Mucosa of stomach (tissue), 1 donor: ENCODE measurements around the gene ARHGEF4.

Source experiments
- H3K27me3 ChIP-seq: one replicate; pipeline ENCODE4 v1.7.0; 2013; ENCODE audit warnings: mild to moderate bottlenecking, low read length; ENCODE audit not compliant: control insufficient read depth, insufficient read depth
- H3K36me3 ChIP-seq: one replicate; pipeline ENCODE4 v1.7.0; 2013; ENCODE audit warnings: low read length; ENCODE audit not compliant: control insufficient read depth, insufficient read depth
- H3K4me1 ChIP-seq: one replicate; pipeline ENCODE4 v1.7.0; 2013; ENCODE audit warnings: mild to moderate bottlenecking, low read length; ENCODE audit not compliant: control insufficient read depth, insufficient read depth
- H3K4me3 ChIP-seq: one replicate; pipeline ENCODE4 v1.7.0; 2013; ENCODE audit warnings: low read length
- H3K9ac ChIP-seq: one replicate; pipeline ENCODE4 v1.7.0; 2013; ENCODE audit warnings: mild to moderate bottlenecking, low read length, moderate library complexity
- H3K9me3 ChIP-seq: one replicate; pipeline ENCODE4 v1.7.0; 2013; ENCODE audit warnings: mild to moderate bottlenecking, low read length, moderate library complexity; ENCODE audit not compliant: control insufficient read depth
- donor health status: Pancreatic carcinoma.

The ARHGEF4 gene

GRCh38 chr2:130911996-130912395, 75.3 kb downstream of the ARHGEF4 start:
- H3K9me3 ChIP-seq, result no peaks in the 10 kb centered on the region
- no peak overlapping the region for H3K4me3 ChIP-seq
- H3K27me3 ChIP-seq, result peaks cover 4% of the 10 kb centered on the region
- H3K9ac ChIP-seq, result no peak overlapping the region
- no peaks in the 10 kb centered on the region for H3K36me3 ChIP-seq
- no peaks in the 10 kb centered on the region for H3K4me1 ChIP-seq

GRCh38 chr2:130912471-130912870, 75.8 kb downstream of the ARHGEF4 start:
- no peak overlapping the region for H3K4me3 ChIP-seq
- H3K27me3 ChIP-seq, result peaks cover 4% of the 10 kb centered on the region
- no peaks in the 10 kb centered on the region for H3K4me1 ChIP-seq
- no peaks in the 10 kb centered on the region for H3K36me3 ChIP-seq
- no peaks in the 10 kb centered on the region for H3K9me3 ChIP-seq
- no peak overlapping the region for H3K9ac ChIP-seq

GRCh38 chr2:130913891-130914290, 77.2 kb downstream of the ARHGEF4 start:
- H3K4me1 ChIP-seq, result no peaks in the 10 kb centered on the region

GRCh38 chr2:130915149-130915548, 78.4 kb downstream of the ARHGEF4 start:
- no peak overlapping the region for H3K9ac ChIP-seq
- H3K36me3 ChIP-seq, result no peaks in the 10 kb centered on the region
- no peaks in the 10 kb centered on the region for H3K4me1 ChIP-seq
- H3K9me3 ChIP-seq, result no peaks in the 10 kb centered on the region
- peaks cover 4% of the 10 kb centered on the region for H3K27me3 ChIP-seq
- H3K4me3 ChIP-seq, result no peak overlapping the region

More at GRCh38 chr2:130913891-130914290, 77.2 kb downstream of the ARHGEF4 start:
- no peak overlapping the region for H3K9ac ChIP-seq
- no peaks in the 10 kb centered on the region for H3K36me3 ChIP-seq
- H3K9me3 ChIP-seq, result no peaks in the 10 kb centered on the region
- peaks cover 4% of the 10 kb centered on the region for H3K27me3 ChIP-seq
- H3K4me3 ChIP-seq, result no peak overlapping the region

- no peak overlapping the region for H3K9ac ChIP-seq
- no peaks in the 10 kb centered on the region for H3K9me3 ChIP-seq
- no peak overlapping the region for H3K4me3 ChIP-seq
- no peaks in the 10 kb centered on the region for H3K36me3 ChIP-seq
- no peaks in the 10 kb centered on the region for H3K4me1 ChIP-seq
- peaks cover 4% of the 10 kb centered on the region for H3K27me3 ChIP-seq
Observed at GRCh38 chr2:130915595-130916437, 79.1 kb downstream of the ARHGEF4 start.

- H3K27me3 ChIP-seq, result peaks cover 4% of the 10 kb centered on the region
- no peak overlapping the region for H3K9ac ChIP-seq
- no peaks in the 10 kb centered on the region for H3K4me1 ChIP-seq
- no peak overlapping the region for H3K4me3 ChIP-seq
- no peaks in the 10 kb centered on the region for H3K36me3 ChIP-seq
- no peaks in the 10 kb centered on the region for H3K9me3 ChIP-seq
Observed at GRCh38 chr2:130916438-130916705, 79.7 kb downstream of the ARHGEF4 start.

GRCh38 chr2:130917006-130917688, 80.4 kb downstream of the ARHGEF4 start:
- Histone ChIP-seq H3K36me3 (no peaks in the 10 kb centered on the region), H3K4me3 (no peak overlapping the region), H3K27me3 (peaks cover 4% of the 10 kb centered on the region), H3K9ac (no peak overlapping the region), H3K9me3 (no peaks in the 10 kb centered on the region), H3K4me1 (no peaks in the 10 kb centered on the region)

- Histone ChIP-seq H3K27me3 (peaks cover 4% of the 10 kb centered on the region), H3K4me1 (no peaks in the 10 kb centered on the region), H3K4me3 (no peak overlapping the region), H3K9me3 (no peaks in the 10 kb centered on the region), H3K9ac (no peak overlapping the region), H3K36me3 (no peaks in the 10 kb centered on the region)
Observed at GRCh38 chr2:130918393-130918792, 81.7 kb downstream of the ARHGEF4 start.

GRCh38 chr2:130920415-130921163, 83.9 kb downstream of the ARHGEF4 start:
- H3K9ac ChIP-seq, result no peak overlapping the region
- H3K36me3 ChIP-seq, result no peaks in the 10 kb centered on the region
- H3K4me3 ChIP-seq, result no peak overlapping the region
- no peaks in the 10 kb centered on the region for H3K4me1 ChIP-seq
- H3K27me3 ChIP-seq, result peaks cover 4% of the 10 kb centered on the region
- H3K9me3 ChIP-seq, result no peaks in the 10 kb centered on the region

- Histone ChIP-seq H3K9ac (no peak overlapping the region), H3K36me3 (no peaks in the 10 kb centered on the region), H3K4me3 (no peak overlapping the region), H3K27me3 (no peaks in the 10 kb centered on the region), H3K9me3 (no peaks in the 10 kb centered on the region), H3K4me1 (no peaks in the 10 kb centered on the region)
Observed at GRCh38 chr2:130921164-130921476, 84.4 kb downstream of the ARHGEF4 start.

GRCh38 chr2:130922417-130922816, 85.7 kb downstream of the ARHGEF4 start:
- Histone ChIP-seq H3K9ac (no peak overlapping the region), H3K36me3 (no peaks in the 10 kb centered on the region), H3K4me3 (no peak overlapping the region), H3K27me3 (no peaks in the 10 kb centered on the region), H3K4me1 (no peaks in the 10 kb centered on the region), H3K9me3 (no peaks in the 10 kb centered on the region)

GRCh38 chr2:130928385-130928784, 91.7 kb downstream of the ARHGEF4 start:
- Histone ChIP-seq H3K9ac (no peak overlapping the region), H3K4me3 (no peak overlapping the region), H3K36me3 (no peaks in the 10 kb centered on the region), H3K9me3 (no peaks in the 10 kb centered on the region), H3K27me3 (no peaks in the 10 kb centered on the region), H3K4me1 (no peaks in the 10 kb centered on the region)
